GOT3 (cell line): ENCODE results near the gene ZNF281.
"Not testable (repeated sequence)": the region's sequence is repeated elsewhere in the genome, so short reads cannot be mapped to it uniquely, and the experiment has no call there.

ENCODE experiments used
- DNase-seq: peaks from one replicate; lab custom pipeline; 2025; ENCODE audit warnings: mixed read lengths; lab: John Stamatoyannopoulos, UW

ZNF281 gene, protein sequence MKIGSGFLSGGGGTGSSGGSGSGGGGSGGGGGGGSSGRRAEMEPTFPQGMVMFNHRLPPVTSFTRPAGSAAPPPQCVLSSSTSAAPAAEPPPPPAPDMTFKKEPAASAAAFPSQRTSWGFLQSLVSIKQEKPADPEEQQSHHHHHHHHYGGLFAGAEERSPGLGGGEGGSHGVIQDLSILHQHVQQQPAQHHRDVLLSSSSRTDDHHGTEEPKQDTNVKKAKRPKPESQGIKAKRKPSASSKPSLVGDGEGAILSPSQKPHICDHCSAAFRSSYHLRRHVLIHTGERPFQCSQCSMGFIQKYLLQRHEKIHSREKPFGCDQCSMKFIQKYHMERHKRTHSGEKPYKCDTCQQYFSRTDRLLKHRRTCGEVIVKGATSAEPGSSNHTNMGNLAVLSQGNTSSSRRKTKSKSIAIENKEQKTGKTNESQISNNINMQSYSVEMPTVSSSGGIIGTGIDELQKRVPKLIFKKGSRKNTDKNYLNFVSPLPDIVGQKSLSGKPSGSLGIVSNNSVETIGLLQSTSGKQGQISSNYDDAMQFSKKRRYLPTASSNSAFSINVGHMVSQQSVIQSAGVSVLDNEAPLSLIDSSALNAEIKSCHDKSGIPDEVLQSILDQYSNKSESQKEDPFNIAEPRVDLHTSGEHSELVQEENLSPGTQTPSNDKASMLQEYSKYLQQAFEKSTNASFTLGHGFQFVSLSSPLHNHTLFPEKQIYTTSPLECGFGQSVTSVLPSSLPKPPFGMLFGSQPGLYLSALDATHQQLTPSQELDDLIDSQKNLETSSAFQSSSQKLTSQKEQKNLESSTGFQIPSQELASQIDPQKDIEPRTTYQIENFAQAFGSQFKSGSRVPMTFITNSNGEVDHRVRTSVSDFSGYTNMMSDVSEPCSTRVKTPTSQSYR

DNA sequence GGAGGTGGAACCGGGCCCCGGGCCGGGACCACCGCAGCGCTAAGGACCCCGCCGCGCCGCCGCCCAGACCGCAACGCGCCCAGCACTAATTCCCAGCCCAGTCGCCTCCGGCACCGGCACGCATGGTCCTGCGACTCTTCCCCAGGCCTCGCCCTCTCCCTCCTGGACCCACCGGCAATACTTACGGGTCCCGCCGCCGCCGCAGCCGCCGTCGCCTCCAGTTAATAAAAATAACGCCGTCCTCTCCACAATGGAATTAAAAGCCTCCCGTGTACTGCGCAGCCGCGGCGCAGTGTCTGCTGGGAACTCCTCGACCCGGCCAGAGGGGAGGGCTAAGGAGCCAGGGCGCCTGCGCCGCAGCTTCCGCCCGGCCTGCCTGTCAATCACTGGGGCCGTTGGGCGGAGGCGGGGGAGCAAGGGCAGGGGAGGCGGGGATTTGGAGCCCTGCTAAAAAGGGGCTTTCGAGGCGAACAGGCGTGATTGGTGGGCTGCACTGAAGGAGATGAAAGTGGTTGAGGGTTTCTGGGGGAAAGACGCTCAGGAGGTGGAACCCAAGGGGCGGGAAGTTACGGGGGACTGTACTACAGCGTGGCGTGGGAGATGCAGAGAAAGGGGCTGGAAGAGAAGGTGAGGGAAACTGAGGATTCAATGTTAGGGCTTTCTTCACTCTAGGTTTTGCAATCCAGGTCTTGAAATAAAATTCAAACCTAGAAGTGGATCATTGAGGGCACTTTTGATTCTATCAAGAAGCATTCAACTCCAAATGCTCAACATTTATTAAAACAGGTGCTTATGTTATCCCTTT, at the start of gene ZNF281:
Gene ZNF281 (minus strand): TSS at position 276 of the 805 bp plus-strand sequence. CDS start 331 bp downstream, outside the sequence.
- DNase-seq, result peak; percentile 78

DNA sequence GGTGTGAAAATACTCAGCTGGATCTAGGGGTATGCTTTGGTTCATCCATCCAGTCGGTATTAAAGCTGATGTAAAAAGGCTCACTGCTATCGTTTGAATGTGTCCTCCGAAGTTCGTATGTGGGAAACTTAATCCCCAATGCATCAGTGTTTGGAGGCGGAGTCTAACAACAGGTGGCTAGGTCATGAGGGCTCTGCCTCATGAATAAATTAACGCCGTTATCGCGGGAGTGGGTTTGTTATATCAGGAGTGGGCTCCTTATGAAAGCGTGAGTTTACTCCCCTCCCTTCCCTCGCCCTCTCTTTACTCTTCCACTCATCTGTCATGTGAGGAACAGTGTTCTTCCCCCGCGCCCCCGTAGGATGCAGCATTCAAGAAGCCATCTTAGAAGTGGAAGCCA, 48.9 kb upstream of the ZNF281 start:
- no peak for DNase-seq

DNA sequence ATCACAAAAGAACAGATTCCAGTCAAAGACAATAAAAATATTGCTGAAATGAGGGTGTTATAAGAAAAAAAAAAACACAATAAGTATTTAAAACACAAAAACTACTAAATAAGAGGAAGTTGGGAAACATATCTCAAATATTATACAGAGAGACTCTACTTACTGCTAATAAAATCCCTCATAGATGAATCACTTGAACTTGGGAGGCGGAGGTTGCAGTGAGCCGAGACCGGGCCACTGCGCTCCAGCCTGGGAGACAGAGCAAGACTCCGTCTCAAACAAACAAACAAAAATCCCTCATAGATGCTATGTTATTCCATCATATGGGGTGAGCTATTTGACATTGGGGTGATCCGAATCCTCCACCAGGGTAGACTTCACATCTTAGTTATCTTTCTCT, 48.0 kb upstream of the ZNF281 start:
- no peak for DNase-seq

DNA sequence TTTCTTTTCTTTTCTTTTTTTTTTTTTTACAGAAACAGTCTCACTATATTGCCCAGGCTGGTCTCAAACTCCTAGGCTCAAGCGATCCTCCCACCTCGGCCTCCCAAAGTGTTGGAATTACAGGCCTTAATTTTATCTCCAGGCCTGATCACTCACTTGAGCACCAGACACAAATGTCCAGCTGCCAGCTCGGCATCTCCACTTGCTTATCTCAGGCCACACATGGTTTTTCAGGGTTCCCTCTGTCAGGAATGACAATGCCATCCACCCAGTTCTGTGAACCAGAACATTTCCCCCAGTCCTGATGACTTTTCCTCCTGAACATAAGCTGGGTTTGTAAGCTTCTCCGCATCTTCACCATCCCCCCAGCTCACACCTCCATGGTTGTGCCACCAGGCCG, 44.6 kb upstream of the ZNF281 start:
- no peak for DNase-seq

DNA sequence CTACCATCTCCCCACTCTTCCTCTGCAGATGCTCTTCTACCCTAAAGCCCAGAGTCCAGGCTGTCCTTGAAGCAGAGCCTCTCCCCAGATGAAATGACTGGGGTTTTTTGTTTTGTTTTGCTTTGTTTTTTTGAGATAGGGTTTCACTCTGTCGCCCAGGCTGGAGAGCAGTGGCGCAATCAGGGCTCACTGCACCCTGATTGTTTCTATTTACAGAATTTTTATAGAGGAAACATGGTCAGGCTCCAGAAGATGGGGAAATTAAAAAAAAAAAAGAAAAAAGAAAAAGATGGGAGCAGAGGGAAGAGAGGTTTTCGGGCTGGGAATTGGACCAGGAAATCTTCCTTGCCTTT, 43.7 kb upstream of the ZNF281 start:
- DNase-seq, result no peak

DNA sequence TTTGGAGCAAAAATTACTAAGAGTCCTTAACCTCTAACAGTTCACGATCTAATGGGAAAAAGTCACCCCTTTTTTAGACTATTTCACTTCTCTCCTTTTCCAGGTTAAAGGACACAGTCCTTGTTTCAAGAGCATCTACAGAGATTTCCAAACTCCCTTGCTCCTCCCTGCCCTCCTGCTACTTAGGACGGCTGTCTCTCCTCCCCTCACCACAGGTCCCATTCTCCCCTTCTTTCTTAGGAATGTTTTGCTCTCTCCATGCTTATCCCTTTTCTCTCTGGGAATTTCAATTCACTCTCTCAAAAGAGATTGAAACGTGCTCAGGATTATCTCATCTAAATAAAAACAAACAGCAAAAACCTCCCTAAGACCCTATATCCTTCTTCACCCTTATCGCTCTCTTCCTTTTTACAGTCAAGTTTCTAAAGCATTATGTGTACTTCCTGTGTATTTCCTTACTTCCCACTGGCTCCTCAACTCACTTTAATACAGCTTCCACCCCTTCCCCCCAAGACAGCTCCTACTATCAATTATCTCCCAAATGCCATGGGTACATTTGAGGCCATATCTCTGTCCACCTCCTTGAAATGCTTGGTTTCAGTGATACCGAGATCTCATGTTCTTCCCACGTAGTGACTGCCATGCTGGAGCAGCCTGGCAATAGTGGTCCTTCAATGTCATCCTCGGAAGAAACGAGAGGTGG, 43.2 kb upstream of the ZNF281 start:
- DNase-seq, result no peak

DNA sequence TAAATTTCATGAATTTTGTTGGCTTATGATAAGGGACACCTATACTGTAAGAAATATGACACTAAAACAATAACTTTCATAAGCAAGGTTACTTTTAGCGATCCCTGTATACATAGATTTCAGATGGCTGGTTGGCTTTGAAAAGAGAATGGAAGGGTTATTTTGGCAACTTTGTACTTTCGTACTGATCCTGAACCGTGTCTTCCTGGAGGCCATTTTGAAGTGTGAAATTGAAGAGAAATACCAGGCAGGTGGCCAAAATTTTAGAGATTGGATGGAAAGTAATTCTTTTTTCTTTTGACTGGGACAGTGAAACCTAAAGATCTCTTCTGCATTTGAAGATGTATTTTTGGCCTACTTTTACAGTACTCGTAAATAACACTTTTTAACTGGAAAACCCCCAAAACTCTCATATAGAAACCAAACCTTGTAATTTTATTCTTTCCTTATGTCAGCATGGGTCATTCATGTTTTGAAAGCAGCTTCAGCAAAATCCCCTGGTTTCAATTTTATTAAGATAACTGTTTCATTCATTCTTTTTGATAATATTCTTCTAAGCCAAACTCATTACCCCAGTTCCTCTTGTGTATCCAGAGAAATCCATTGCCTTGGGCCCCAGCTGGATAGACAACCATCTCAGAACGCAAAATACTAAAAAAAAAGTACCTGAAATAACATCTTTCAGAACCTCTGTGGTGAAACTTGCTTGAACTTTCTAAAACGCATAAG, 38.4 kb upstream of the ZNF281 start:
- DNase-seq, result no peak

DNA sequence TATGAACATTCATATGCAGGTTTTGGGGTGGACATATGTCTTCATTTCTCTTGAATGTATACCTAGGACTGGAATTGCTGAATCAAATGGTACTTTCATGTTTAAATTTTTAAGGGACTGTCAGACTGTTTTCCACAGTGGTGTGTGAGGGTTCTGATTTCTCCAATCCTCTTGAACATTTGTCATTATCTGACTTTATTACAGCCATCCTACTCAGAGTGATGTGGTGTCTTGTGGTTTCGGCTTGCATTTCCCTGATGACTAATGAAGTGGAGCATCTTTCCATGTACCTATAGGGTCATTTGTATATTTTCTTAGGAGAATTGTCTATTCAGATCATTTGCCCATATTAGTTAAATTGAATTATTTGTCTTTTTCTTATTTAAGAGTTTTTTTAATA, 35.4 kb upstream of the ZNF281 start:
- no peak for DNase-seq

DNA sequence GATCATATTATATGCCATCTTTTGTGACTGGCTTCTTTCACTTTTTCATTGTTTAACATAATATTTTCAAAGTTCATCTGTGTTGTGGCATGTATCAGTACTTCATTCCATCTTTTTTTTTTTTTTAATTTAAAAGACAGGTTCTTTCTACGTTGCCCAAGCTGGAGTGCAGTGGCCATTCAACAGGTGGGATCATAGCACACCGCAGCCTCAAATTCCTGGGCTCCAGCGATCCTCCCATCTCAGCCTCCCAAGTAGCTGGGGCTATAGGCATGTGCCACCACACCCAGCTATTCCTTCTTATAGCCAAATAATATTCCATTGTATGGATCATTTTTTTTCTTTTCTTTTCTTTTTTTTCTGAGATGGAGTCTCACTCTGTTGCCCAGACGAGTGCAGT, 34.6 kb upstream of the ZNF281 start:
- no peak for DNase-seq

DNA sequence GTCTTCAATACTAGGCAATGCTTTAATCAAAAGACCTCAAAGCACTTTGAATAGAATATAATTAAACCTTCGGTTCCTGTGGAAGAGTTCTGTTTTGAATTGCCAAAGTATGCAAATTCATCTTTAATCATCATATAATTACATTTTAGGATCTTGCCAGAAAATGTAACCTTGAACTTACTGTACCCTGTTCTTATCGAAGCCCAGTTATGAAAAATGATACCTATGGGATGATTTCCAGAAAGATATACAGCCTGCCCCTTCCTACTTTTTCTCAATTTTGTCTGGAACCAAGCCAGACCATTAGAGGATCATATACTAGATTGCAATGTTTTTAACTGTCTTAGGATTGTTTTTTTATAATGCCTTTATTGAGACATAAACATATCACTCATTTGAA, 34.0 kb upstream of the ZNF281 start:
- no peak for DNase-seq

DNA sequence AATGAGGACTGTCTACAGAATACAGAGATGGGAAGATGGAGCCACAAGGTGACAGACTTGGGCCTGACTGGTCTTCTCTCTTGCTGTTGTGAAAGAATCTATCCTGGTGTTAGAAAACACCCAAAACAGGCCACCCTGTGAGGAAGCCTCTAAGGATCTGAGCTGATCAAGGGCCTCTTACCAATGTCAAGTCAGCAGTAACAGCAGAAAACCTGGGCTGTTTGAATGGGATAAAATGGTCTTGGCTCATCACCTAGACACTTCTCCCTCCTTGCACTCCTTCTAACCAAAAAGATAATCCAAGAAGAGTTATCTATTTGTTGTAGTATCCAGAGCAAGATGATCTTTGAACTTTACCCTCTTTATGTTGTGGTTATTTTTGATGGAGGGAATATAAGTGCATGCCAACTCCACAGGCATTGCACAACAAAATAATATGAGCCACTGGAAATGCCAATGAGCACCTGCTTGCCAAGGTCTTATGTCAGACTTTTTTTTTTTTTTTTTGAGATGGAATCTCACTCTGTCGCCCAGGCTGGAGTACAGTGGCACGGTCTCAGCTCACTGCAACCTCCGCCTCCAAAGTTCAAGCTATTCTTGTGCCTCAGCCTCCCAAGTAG, 32.8 kb upstream of the ZNF281 start:
- no peak for DNase-seq

DNA sequence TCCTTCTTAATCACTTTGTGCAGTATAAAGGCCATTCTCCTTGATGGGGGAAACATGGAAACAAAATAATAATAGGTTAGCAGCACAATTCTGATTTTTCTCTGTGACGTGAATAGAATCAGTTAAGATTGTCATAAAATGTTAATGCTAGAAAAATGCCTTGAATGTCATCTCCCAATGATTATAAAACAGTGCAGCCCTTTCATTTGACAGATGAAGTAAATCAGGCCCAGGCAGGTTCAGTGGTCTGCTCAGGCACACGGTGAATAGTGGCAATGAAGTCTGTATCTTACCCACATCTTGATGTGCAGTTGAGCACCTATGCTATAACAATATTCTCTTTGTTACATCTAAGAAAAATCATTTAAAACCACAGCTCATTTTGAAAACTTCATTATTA, 32.2 kb upstream of the ZNF281 start:
- no peak for DNase-seq

DNA sequence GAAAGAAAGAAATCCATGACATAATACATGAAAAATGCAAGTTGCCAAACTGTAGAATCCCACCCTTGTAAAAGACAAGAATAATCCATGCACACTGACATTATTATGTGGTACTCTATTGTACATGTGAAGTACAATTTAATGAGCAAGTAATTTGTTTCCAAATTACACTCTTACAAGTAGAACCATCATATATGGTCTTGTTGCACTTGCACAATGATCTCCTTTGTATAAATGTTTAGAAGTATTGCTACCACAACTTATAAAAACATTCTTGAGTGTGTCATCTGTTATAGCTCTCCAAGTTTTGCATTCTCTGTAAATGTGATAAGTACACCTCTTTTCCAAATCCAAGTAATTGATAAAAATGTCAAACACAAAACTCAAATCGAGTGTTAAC, 29.1 kb upstream of the ZNF281 start:
- no peak for DNase-seq

DNA sequence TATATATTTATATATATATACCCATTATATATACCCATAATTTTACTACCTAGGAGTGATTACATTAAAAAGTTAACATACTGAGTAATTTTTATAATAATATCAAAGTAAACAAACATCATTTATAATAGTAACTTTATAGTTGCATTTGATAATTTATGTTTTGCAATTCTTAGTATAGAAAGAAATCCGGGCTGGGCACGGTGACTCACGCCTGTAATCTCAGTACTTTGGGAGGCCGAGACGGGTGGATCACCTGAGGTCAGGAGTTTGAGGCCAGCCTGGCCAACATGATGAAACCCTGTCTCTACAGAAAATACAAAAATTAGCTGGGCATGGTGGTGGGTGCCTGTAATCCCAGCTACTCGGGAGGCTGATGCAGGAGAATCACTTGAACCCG, 28.6 kb upstream of the ZNF281 start:
- not testable (repeated sequence) for DNase-seq

DNA sequence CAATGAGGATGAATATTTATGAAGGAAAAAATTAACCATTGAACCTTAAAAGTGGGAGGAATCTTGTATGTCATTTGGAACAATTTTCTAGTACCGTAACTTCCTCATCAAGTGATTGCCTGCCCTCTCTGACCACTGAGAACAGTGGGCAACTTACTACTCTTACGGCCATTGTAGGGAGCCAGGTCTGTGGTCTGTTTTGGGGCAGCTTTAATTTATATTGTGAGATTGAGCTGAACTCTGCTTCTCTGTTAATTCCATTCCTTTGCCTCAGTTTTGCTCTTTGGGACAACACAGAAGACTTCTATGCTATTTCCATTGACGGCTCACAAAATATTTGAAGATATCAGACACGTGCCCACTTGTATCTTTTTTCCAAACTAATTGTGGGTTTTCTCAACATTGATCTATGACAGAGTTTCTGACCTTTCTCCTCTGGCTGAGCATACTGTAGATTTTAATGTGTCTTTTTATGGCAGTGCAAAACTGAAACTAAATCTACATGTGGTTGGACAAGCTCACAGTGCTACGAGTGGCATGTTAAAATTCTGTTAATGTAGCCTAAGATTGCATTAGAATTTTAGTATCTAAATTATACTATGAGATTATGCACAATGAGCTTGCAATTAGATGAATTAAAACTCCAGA, 27.8 kb upstream of the ZNF281 start:
- DNase-seq, result no peak

DNA sequence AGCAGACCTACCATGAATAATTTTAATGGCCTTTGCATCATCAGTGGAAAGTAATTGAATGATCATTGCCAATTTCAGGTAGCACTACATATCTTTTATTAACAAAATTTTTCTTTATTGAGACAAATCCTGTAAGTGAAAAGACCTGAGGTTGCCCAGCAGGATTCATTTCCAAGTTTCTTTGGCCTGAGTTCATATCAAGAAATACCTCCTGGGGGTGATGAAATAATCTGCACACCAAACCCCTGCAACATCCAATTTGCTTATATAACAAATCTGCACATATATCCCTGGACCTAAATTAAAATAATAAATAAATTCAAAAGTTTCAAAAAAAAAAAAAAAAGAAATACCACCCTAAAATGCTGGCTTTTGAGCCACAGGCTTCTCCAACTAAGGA, 27.3 kb upstream of the ZNF281 start:
- no peak for DNase-seq

DNA sequence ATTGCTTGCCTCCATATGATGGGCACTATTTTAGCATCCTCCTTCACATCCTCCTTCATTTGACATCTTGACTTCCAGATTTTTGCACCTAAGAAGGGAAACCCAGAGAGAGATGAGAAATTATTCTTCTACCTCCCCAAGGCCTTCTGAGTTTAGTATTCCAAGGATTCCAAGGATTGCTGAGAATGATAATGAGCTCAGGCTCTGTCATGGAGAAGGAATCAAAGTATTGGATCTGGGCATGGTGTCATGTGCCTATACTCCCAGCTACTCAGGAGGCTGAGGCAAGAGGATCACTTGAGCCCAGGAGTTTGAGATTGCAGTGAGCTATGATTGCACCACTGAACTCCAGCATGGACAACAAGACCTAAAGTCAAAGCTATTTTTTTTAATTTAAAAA, 26.6 kb upstream of the ZNF281 start:
- no peak for DNase-seq

DNA sequence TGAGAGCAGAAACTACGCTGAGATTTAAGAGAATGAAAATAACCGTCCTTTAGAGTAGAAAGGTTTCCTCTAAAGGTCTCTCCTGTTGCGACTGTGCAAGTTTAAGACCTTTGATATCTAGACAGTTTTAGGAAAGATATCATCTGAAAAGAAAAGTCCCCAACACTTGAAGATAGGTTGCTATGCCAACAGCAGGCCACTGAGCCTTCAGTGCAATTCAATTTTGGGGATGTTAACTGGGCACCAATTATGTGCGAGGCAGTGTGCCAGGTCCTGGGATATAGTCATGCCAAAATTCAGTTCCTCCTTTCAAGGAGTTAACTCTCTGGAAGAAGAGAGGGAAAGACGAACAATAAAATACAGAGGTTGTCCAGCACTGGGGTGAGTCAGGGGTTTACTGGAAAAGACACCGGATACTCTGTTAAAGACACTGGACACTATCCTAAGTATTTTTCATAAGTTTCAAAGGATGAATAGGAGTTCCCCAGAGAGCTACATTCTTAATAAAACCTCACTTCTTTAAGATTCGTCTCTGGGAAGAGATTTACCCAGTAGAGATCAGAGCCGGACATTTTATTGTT, 25.5 kb upstream of the ZNF281 start:
- no peak for DNase-seq

DNA sequence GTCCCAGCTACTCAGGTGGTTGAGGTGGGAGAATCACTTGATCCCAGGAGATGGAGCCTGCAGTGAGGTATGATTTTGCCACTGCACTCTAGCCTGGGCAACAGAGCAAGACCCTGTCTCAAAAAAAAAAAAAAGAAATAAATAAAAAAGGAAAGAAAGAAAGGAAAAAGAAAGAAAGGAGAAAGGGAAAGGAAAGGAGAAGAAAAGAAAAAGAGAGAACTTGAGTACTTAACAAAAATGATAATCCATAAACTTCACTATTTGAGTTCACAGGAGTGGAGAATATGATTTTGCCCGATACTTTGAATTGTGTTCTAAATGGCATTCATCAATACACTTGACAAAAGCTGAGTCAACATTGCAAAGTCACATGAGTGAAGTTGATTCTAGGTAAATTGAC, 23.8 kb upstream of the ZNF281 start:
- no peak for DNase-seq

DNA sequence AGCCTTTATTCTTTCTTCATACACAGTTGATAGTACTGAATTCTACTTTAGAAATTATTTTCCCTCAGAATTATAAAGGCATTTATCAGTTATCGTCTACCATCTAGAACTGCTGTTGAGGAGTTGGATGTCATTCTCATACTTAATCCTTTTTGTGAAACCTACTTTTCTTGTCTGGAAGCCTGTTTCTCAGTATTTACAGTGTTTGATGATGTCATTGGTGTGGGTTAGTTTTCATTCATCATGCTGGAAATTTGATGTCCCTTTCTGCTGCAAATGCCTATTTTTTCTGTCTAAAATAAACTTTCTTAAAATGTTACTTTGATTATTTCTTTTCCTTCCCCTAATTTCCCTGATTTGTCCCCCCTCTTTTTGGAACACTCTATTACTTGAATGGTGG, 22.8 kb upstream of the ZNF281 start:
- DNase-seq, result no peak
